Endodermal cell (in vitro differentiated cells): ENCODE results near the gene CDH4. TPM values are rescaled to one million over a fixed set of nuclear protein-coding genes. Genes with fewer than 3 reads are reported as not detected.

Experiments used
- DNase-seq: peaks from one replicate; pipeline ENCODE4 v3.0.0-alpha.2; 2017
- H3K27ac ChIP-seq: 2 replicates; pipeline ENCODE4 v1.5.1; 2013; ENCODE audit warnings: mild to moderate bottlenecking, low read depth, low read length, moderate library complexity
- H3K27me3 ChIP-seq: 2 replicates; pipeline ENCODE4 v1.6.1; 2013; ENCODE audit warnings: mild to moderate bottlenecking, low read length, moderate library complexity; ENCODE audit not compliant: insufficient read depth, control insufficient read depth, poor library complexity, severe bottlenecking
- H3K36me3 ChIP-seq: 2 replicates; pipeline ENCODE4 v1.7.0; 2013; ENCODE audit warnings: mild to moderate bottlenecking, low read length, moderate library complexity; ENCODE audit not compliant: control insufficient read depth, insufficient read depth
- H3K4me1 ChIP-seq: one replicate; pipeline ENCODE4 v1.7.0; 2013; ENCODE audit warnings: low read length; ENCODE audit not compliant: control insufficient read depth, insufficient read depth
- H3K4me3 ChIP-seq: 2 replicates; pipeline ENCODE4 v1.5.1; 2013; ENCODE audit warnings: mild to moderate bottlenecking, low read length, moderate library complexity
- H3K9ac ChIP-seq: 2 replicates; pipeline ENCODE4 v1.6.1; 2013; ENCODE audit warnings: mild to moderate bottlenecking, low read length, moderate library complexity; ENCODE audit not compliant: poor library complexity, severe bottlenecking; ENCODE audit errors: extremely low read depth
- H3K9me3 ChIP-seq: 2 replicates; pipeline ENCODE4 v1.6.1; 2013; ENCODE audit warnings: mild to moderate bottlenecking, low read length, moderate library complexity; ENCODE audit not compliant: control insufficient read depth
- H3K27ac Mint-ChIP-seq: 2 replicates; pipeline ENCODE4 v1.8.0; 2020; ENCODE audit warnings: mixed read lengths
- H3K27me3 Mint-ChIP-seq: 2 replicates; pipeline ENCODE4 v1.8.0; 2021; ENCODE audit warnings: mild to moderate bottlenecking, mixed read lengths; ENCODE audit not compliant: insufficient read depth
- H3K36me3 Mint-ChIP-seq: 2 replicates; pipeline ENCODE4 v1.8.0; 2020; ENCODE audit warnings: low read depth, mixed read lengths
- H3K4me1 Mint-ChIP-seq: 2 replicates; pipeline ENCODE4 v1.8.0; 2020; ENCODE audit warnings: mixed read lengths
- H3K4me3 Mint-ChIP-seq: 2 replicates; pipeline ENCODE4 v1.8.0; 2020; ENCODE audit warnings: mild to moderate bottlenecking, moderate library complexity, mixed read lengths
- H3K9me3 Mint-ChIP-seq: 2 replicates; pipeline ENCODE4 v1.8.0; 2020; ENCODE audit warnings: mild to moderate bottlenecking, mixed read lengths
- WGBS, 2 experiments: methylation state at CpG; one replicate each; pipeline versions ENCODE4 v1.1.5 to v1.1.7; 2013; ENCODE audit warnings: missing lambda C conversion rate in 2 of 2, mixed read lengths in 1 of 2; ENCODE audit not compliant: insufficient coverage in 1 of 2, insufficient read length in 1 of 2; 5-methylcytosine and 5-hydroxymethylcytosine counted together
- total RNA-seq, 2 donors: library from RNA; stranded (reverse); fragmentation: NEBNext Ultra II Directional in 1 of 2; extraction: Animal tissue kit (Norgen Biotek cat#: 25700) in 1 of 2; gene quantifications; 2 replicates in 1 of 2; 3 replicates in 1 of 2; pipeline ENCODE4 v1.2.1, GENCODE V29; 2021
- TF ChIP-seq, protein P1 (sequence below): fragments of 200-600 bp; sonication (generic); conservative IDR thresholded peaks from 2 replicates; pipeline ENCODE4 v1.5.0; 2021; ENCODE audit warnings: antibody characterized with exemption, mild to moderate bottlenecking

Gene CDH4
- total RNA-seq, 2 donors from 2014 or later: 1.8 to 5.8 TPM

DNA sequence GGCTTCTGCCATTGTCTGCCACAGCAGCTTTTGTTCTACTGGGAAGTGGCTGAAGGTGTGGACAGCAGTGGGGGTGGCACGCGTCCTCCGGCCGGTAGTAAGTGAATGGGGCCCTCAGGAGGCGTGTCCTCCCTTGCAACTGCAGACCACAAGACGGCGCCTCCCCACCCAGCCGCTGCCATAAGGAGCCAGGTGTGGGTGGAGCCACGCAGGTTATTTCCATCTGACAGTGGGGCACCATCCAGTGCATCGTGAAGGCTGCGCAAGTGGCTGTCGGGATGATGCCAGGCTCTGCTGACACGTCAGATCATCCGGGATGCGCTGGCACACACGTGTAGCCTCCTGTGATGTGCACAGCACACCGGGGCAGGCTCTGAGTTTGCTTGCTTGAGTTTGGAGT, 379.7 kb downstream of the CDH4 start:
- Mint-ChIP-seq H3K27me3 (peaks cover 8% of the 10 kb centered on the region), H3K36me3 (no peaks in the 10 kb centered on the region)
- WGBS, 2 experiments: 91% methylated on average over 17 of the region's 17 CpGs

DNA sequence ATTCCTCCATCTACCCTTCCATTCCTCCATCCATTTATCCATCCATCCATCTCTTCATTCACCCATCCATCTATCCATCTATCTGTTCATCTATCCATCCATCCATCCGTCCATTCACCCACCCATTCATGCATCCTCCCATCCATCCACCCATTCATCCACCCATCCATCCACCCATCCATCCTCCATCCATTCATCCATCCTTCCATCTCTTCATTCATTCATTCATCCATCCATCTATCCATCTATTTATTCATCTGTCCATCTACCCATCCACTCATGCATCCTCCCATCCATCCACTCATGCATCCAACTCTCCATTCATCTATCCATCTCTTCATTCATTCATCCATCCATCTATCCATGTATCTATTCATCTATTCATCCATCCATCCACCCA, 380.9 kb downstream of the CDH4 start:
- H3K27me3 Mint-ChIP-seq: peaks cover 7% of the 10 kb centered on the region
- Histone ChIP-seq H3K27me3 (no peaks in the 10 kb centered on the region), H3K9me3 (no peaks in the 10 kb centered on the region), H3K27ac (no peak overlapping the region), H3K9ac (no peak overlapping the region), H3K4me3 (no peak overlapping the region), H3K36me3 (no peaks in the 10 kb centered on the region), H3K4me1 (no peaks in the 10 kb centered on the region)
- no peak overlapping the region for H3K4me3 Mint-ChIP-seq
- no peak overlapping the region for H3K27ac Mint-ChIP-seq
- no peak for DNase-seq
- 77 to 86% methylated on average over 1 of the region's 1 CpG for WGBS, 2 experiments
- H3K4me1 Mint-ChIP-seq: no peaks in the 10 kb centered on the region
- H3K9me3 Mint-ChIP-seq: no peaks in the 10 kb centered on the region
- TF ChIP-seq, protein P1, sequence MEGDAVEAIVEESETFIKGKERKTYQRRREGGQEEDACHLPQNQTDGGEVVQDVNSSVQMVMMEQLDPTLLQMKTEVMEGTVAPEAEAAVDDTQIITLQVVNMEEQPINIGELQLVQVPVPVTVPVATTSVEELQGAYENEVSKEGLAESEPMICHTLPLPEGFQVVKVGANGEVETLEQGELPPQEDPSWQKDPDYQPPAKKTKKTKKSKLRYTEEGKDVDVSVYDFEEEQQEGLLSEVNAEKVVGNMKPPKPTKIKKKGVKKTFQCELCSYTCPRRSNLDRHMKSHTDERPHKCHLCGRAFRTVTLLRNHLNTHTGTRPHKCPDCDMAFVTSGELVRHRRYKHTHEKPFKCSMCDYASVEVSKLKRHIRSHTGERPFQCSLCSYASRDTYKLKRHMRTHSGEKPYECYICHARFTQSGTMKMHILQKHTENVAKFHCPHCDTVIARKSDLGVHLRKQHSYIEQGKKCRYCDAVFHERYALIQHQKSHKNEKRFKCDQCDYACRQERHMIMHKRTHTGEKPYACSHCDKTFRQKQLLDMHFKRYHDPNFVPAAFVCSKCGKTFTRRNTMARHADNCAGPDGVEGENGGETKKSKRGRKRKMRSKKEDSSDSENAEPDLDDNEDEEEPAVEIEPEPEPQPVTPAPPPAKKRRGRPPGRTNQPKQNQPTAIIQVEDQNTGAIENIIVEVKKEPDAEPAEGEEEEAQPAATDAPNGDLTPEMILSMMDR: no peak
- H3K36me3 Mint-ChIP-seq: no peaks in the 10 kb centered on the region

More for the DNA sequence above, 379.7 kb downstream of the CDH4 start:
- Mint-ChIP-seq H3K9me3 (no peaks in the 10 kb centered on the region), H3K4me3 (no peak overlapping the region), H3K27ac (no peak overlapping the region), H3K4me1 (no peaks in the 10 kb centered on the region)
- H3K36me3 ChIP-seq: no peaks in the 10 kb centered on the region
- DNase-seq: no peak
- no peaks in the 10 kb centered on the region for H3K27me3 ChIP-seq
- TF ChIP-seq, protein P1: no peak
- no peak overlapping the region for H3K27ac ChIP-seq
- H3K9me3 ChIP-seq: no peaks in the 10 kb centered on the region
- no peak overlapping the region for H3K4me3 ChIP-seq
- H3K4me1 ChIP-seq: no peaks in the 10 kb centered on the region
- H3K9ac ChIP-seq: no peak overlapping the region

DNA sequence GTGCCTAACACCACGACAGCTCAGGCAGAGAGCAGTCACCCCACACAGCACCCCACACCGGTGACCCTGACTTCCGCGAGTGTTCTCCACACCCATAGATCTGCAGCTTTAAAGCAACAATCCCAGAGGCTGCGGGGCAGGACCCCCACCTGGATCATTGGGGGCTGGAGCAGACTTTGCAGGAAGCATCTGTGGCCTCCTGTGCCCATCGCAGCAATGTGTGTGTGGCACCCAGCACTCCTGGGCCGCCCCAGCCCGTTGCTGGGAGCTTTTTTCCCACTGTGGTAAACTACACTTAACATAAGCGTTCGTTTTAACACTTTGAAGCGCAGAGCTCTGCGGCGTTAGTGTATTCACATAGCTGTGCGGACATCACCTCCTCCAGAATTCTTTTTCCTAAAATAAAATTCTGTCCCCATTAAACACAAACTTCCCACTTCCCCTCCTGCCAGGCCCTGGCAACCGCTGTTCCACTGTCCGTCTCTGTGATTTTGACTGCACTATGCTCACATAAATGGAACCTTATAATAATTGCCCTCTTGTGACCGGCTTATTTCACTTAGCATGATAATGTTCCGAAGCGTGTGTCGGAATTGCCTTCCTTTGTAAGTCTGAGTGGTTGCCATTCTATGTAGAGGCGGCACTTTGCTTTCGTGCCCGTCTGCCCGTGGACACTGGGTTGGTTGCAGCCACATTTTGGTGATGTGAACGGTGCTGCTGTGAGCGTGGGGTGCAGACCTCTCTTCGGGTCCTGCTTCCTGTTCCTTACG, 382.5 kb downstream of the CDH4 start:
- H3K27ac Mint-ChIP-seq: no peak overlapping the region
- H3K36me3 Mint-ChIP-seq: no peaks in the 10 kb centered on the region
- Histone ChIP-seq H3K9me3 (no peaks in the 10 kb centered on the region), H3K4me3 (no peak overlapping the region), H3K27me3 (no peaks in the 10 kb centered on the region), H3K27ac (no peak overlapping the region), H3K36me3 (no peaks in the 10 kb centered on the region), H3K9ac (no peak overlapping the region), H3K4me1 (no peaks in the 10 kb centered on the region)
- H3K9me3 Mint-ChIP-seq: no peaks in the 10 kb centered on the region
- 95 to 96% methylated on average over 28 of the region's 28 CpGs for WGBS, 2 experiments
- TF ChIP-seq, protein P1: no peak
- H3K4me3 Mint-ChIP-seq: no peak overlapping the region
- no peak for DNase-seq
- peaks cover 12% of the 10 kb centered on the region for H3K27me3 Mint-ChIP-seq
- H3K4me1 Mint-ChIP-seq: no peaks in the 10 kb centered on the region
